ENCODE results near the gene FZR1.

DNA sequence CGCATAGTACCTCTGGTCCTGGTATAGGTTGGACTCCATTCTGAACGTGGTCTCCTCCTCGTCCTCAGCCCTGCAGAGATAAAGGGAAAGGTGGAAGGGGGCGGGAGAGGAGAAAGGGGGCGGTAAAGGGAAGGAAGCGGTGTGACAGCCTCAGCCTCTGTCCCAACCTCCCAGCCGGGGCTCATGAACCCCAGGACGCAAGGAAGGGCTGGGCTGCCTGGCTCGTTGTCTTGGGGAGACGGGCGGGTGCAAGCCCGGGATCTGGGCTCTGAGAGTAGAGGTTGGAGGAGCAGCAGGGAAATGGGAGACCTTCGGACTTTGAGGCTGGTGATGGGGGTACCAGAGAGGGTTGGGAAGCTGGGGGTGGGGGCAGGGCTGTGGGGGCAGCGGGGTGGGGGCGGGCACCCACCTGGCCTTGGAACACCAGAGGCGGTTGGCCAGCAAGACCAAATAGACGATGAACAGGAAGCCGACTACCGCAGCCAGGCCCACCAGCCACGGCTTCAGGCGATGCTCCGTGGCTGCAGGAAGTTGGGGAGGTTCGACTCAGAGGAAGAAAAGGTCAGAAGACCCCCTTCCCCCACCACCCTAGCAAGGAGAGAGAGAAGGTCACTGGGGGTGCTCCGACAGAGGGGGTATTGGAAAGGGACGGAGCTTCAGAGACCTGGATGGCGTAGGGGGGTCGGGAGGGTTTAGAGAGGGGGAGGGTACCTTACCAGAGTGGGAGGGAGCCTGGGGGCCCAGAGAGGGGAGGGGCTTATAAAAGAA lies 27.5 kb upstream of the FZR1 start:
- TF ChIP-seq EZH2 (IDR thresholded peaks at IDR 0.05) (no peak), POLR2AphosphoS5 (IDR thresholded peaks at IDR 0.05; ENCODE audit: borderline replicate concordance, low read depth, low read length) (no peak), FOXP2 (optimal IDR thresholded peaks at IDR 0.05; ENCODE audit: control extremely low read depth, extremely low read length, insufficient read depth) (no peak)
